HCT116 (cell line): Measurements from ENCODE around the gene TUBB1. TPM values are rescaled to one million over a fixed set of nuclear protein-coding genes. Genes with fewer than 3 reads are reported as not detected.

Source experiments
- ATAC-seq: fragments of 200-7000 bp; cut with Tn5 transposase; 2 replicates; pipeline ENCODE4 v1.9.1; 2020; ENCODE audit warnings: mild to moderate bottlenecking, moderate library complexity
- BruUV-seq: library from RNA; stranded (reverse); fragments of 400-500 nt; replicated peaks from 2 replicates; lab custom pipeline; 2021; lab: Mats Ljungman, UMichigan
- CTCF ChIA-PET: fragments of 300-600 bp; sonication (Branson Sonifier 250); formaldehyde crosslinking; loops from one replicate; lab custom pipeline; 2021; ENCODE audit warnings: antibody characterized with exemption; lab: Charles Lee
- POLR2A ChIA-PET: fragments of 300-600, 350-600 bp; sonication (Branson Sonifier 250); formaldehyde crosslinking; loops from one replicate; lab custom pipeline; 2021; ENCODE audit warnings: antibody characterized with exemption; lab: Charles Lee
- RAD21 ChIA-PET, 2 experiments: fragments of 300-600 bp; sonication (Branson Sonifier 250); formaldehyde crosslinking; loops; one replicate each; lab custom pipeline; 2023; ENCODE audit warnings: low total read pairs in 2 of 2; ENCODE audit not compliant: uncharacterized antibody in 2 of 2, unreplicated experiment in 2 of 2, low non-redundant PET in 1 of 2; lab: Charles Lee
- DNase-seq: peaks from one replicate; pipeline ENCODE4 v3.0.0-alpha.2; 2010; ENCODE audit warnings: low read depth, low spot score
- H2AFZ ChIP-seq: fragments of 200-600 bp; shearing (Covaris generic), sonication (generic); 2 replicates; pipeline ENCODE4 v1.6.1; 2017; ENCODE audit warnings: low read depth, mixed run types, mixed read lengths, antibody characterized with exemption, low read length; ENCODE audit not compliant: poor library complexity, severe bottlenecking
- H3K27ac ChIP-seq: 2 replicates; pipeline ENCODE4 v1.5.1; 2012; ENCODE audit warnings: low read depth, low read length
- H3K27me3 ChIP-seq: fragments of 200-600 bp; sonication (generic); 2 replicates; pipeline ENCODE4 v1.6.1; 2016; ENCODE audit warnings: mixed run types, low read length, mixed read lengths; ENCODE audit not compliant: insufficient read depth
- H3K36me3 ChIP-seq, 2 experiments: fragments of 200-500 bp in 1 of 2; fragments of 200-600 bp in 1 of 2; sonication (Bioruptor generic) in 1 of 2; sonication (generic) in 1 of 2; 2 replicates each; pipeline versions ENCODE4 v1.5.1 to v1.6.1; 2014 to 2016; ENCODE audit warnings: low read length in 2 of 2, inconsistent platforms in 1 of 2, mixed read lengths in 1 of 2, mixed run types in 1 of 2; ENCODE audit not compliant: insufficient read depth in 2 of 2, control insufficient read depth in 1 of 2
- H3K4me1 ChIP-seq, 2 experiments: fragments of 200-600 bp in 1 of 2; sonication (generic) in 1 of 2; 2 replicates each; pipeline versions ENCODE4 v1.5.1 to v1.6.1; 2012 to 2017; ENCODE audit warnings: low read length in 2 of 2, inconsistent platforms in 1 of 2, mild to moderate bottlenecking in 1 of 2, mixed read lengths in 1 of 2, mixed run types in 1 of 2, moderate library complexity in 1 of 2; ENCODE audit not compliant: insufficient read depth in 2 of 2, control insufficient read depth in 1 of 2
- H3K4me2 ChIP-seq: fragments of 200-600 bp; sonication (generic); 2 replicates; pipeline ENCODE4 v1.6.1; 2017; ENCODE audit warnings: mixed run types, low read length, mixed read lengths
- H3K4me3 ChIP-seq, 2 experiments: fragments of 200-600 bp in 1 of 2; sonication (generic) in 1 of 2; replicated peaks in 1 of 2; 2 replicates each; pipeline ENCODE4 v1.5.1; 2011 to 2016; ENCODE audit warnings: low read length in 2 of 2, control low read depth in 1 of 2, low read depth in 1 of 2, mild to moderate bottlenecking in 1 of 2, mixed read lengths in 1 of 2, mixed run types in 1 of 2
- H3K79me2 ChIP-seq: fragments of 200-600 bp; sonication (generic); 2 replicates; pipeline ENCODE4 v1.6.1; 2017; ENCODE audit warnings: mild to moderate bottlenecking, mixed run types, low read length, moderate library complexity, mixed read lengths; ENCODE audit not compliant: insufficient read depth
- H3K9ac ChIP-seq: fragments of 200-600 bp; sonication (generic); 2 replicates; pipeline ENCODE4 v1.6.1; 2016; ENCODE audit warnings: low read length, mixed read lengths
- H3K9me2 ChIP-seq: fragments of 200-600 bp; sonication (generic), shearing (Covaris generic); 2 replicates; pipeline ENCODE4 v1.6.1; 2017; ENCODE audit warnings: mixed run types, mild to moderate bottlenecking, moderate library complexity; ENCODE audit not compliant: insufficient read depth
- H3K9me3 ChIP-seq, 2 experiments: fragments of 200-500 bp in 1 of 2; fragments of 200-600 bp in 1 of 2; sonication (Bioruptor generic) in 1 of 2; sonication (generic) in 1 of 2; 2 replicates each; pipeline ENCODE4 v1.6.1; 2014 to 2017; ENCODE audit warnings: low read length in 2 of 2, mixed read lengths in 2 of 2, inconsistent platforms in 1 of 2, low read depth in 1 of 2, mild to moderate bottlenecking in 1 of 2, mixed run types in 1 of 2, moderate library complexity in 1 of 2; ENCODE audit not compliant: control insufficient read depth in 1 of 2, insufficient read depth in 1 of 2
- H4K20me1 ChIP-seq: fragments of 200-600 bp; sonication (generic), shearing (Covaris generic); 2 replicates; pipeline ENCODE4 v1.6.1; 2017; ENCODE audit warnings: mixed run types, mild to moderate bottlenecking, moderate library complexity; ENCODE audit not compliant: insufficient read depth
- CBX3 ChIP-seq: IDR thresholded peaks from 2 replicates; pipeline ENCODE4 v1.6.1; 2012; ENCODE audit warnings: low read depth
- ELF1 ChIP-seq: IDR thresholded peaks from 2 replicates; pipeline ENCODE4 v1.6.1; 2012; ENCODE audit warnings: low read depth, borderline replicate concordance
- EZH2 ChIP-seq: fragments of 200-600 bp; sonication (generic); IDR thresholded peaks from 2 replicates; pipeline ENCODE4 v1.6.1; 2017; ENCODE audit warnings: antibody characterized with exemption, mixed run types
- EZH2phosphoT487 ChIP-seq: fragments of 200-600 bp; IDR thresholded peaks from 2 replicates; pipeline ENCODE4 v1.6.1; 2018; ENCODE audit warnings: antibody characterized with exemption, borderline replicate concordance
- FOSL1 ChIP-seq: IDR thresholded peaks from 2 replicates; pipeline ENCODE4 v1.6.1; 2012; ENCODE audit warnings: low read depth
- POLR2AphosphoS5 ChIP-seq: IDR thresholded peaks from 2 replicates; pipeline ENCODE4 v1.6.1; 2011; ENCODE audit warnings: mild to moderate bottlenecking, low read depth, low read length, moderate library complexity
- SP1 ChIP-seq: IDR thresholded peaks from 2 replicates; pipeline ENCODE4 v1.6.1; 2012; ENCODE audit warnings: low read depth
- SRF ChIP-seq: IDR thresholded peaks from 2 replicates; pipeline ENCODE4 v1.6.1; 2012; ENCODE audit warnings: low read depth
- YY1 ChIP-seq: IDR thresholded peaks from 2 replicates; pipeline ENCODE4 v1.6.1; 2011; ENCODE audit warnings: low read length, low read depth, moderate library complexity, mild to moderate bottlenecking; ENCODE audit not compliant: insufficient replicate concordance; ENCODE audit errors: extremely low read depth
- intact Hi-C: fragments of 100-400 bp; cut with micrococcal nuclease; formaldehyde crosslinking; loops from 2 replicates; pipeline ENCODE4 v1.10.0; 2022
- total RNA-seq: library from RNA; stranded (reverse); gene quantifications from one replicate; pipeline ENCODE4 v1.2.1, GENCODE V29; 2021; ENCODE audit not compliant: unreplicated experiment
- TF ChIP-seq, protein P1 (sequence below): IDR thresholded peaks from 2 replicates; pipeline ENCODE4 v1.6.1; 2012
- TF ChIP-seq, protein P2 (sequence below): IDR thresholded peaks from 2 replicates; pipeline ENCODE4 v1.6.1; 2012; ENCODE audit warnings: low read depth
- TF ChIP-seq, protein P3 (sequence below), 3 experiments: fragments of 200-600 bp in 1 of 3; sonication (generic) in 1 of 3; IDR thresholded peaks in 2 of 3; conservative IDR thresholded peaks in 1 of 3; 2 replicates each; pipeline ENCODE4 v1.5.1; 2012 to 2017; ENCODE audit warnings: low read depth in 2 of 3, low read length in 2 of 3, antibody characterized with exemption in 1 of 3, borderline replicate concordance in 1 of 3, control low read depth in 1 of 3, mild to moderate bottlenecking in 1 of 3, mixed read lengths in 1 of 3, mixed run types in 1 of 3, moderate library complexity in 1 of 3; ENCODE audit not compliant: insufficient read depth in 1 of 3
- TF ChIP-seq, protein P4 (sequence below): IDR thresholded peaks from 2 replicates; pipeline ENCODE4 v1.6.1; 2011; ENCODE audit warnings: mild to moderate bottlenecking, low read length, moderate library complexity; ENCODE audit not compliant: insufficient replicate concordance; ENCODE audit errors: extremely low read depth

The TUBB1 gene
- total RNA-seq, 1 experiment from 2014 or later = not detected

DNA sequence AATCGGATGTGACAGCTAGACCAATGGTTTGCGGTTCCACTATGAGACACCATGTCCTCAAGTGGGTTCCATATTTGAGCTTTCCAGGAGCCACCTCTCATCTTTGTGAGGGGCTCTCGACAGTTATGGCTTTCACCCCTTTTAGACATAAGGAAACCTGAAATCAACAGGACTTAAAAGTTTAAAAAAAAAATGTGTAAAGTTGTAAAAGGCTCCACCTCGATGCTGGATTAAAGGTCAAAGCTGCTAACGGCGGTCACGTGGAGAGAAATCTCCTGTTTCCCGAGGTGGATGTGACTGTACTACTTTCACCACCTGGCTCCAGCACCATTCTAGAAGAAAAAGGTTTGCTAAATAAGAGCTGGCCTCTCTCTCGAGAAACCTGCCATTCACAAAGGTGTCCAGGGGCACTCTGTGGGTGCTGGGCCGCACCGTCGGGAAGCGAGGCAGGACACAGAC, 12.4 kb downstream of the TUBB1 start:
- peak overlapping the region; percentile 86 for H3K4me3 ChIP-seq
- no peaks in the 10 kb centered on the region for H3K27me3 ChIP-seq
- H4K20me1 ChIP-seq = peaks cover 20% of the 10 kb centered on the region; the same call in 1 of the 2 replicates
- peaks cover 43 to 50% of the 10 kb centered on the region in 2 experiments for H3K36me3 ChIP-seq
- H3K27ac ChIP-seq = peak overlapping the region; percentile 78
- H2AFZ ChIP-seq = no peak overlapping the region
- ATAC-seq (no peak), DNase-seq (no peak)
- no peaks in the 10 kb centered on the region for H3K9me2 ChIP-seq
- H3K9me3 ChIP-seq = no peaks in the 10 kb centered on the region
- peaks cover 70% of the 10 kb centered on the region for H3K79me2 ChIP-seq
- intact Hi-C loops = loop anchor here (5.0 to 10.0 kb wide), 2 partner anchors 49 to 137 kb away; partner anchors contain the start of gene NELFCD
- peaks cover 10 to 25% of the 10 kb centered on the region in 2 experiments for H3K4me1 ChIP-seq
- RAD21 ChIA-PET = no interaction called here
- H3K4me2 ChIP-seq = peak overlapping the region; percentile 81
- BruUV-seq = no TSS peak
- CTCF ChIA-PET = interaction anchor here (1.0 to 1.3 kb wide), 5 partner anchors 12 to 424 kb away, joined by 3 to 4 read pairs (median 3); partner anchors contain the start of gene TUBB1
- peak overlapping the region; percentile 86 for H3K9ac ChIP-seq
- POLR2A ChIA-PET = interaction anchor here (0.9 to 1.9 kb wide), 3 partner anchors 8 to 90 kb away, joined by 3 to 13 read pairs (median 4); partner anchors contain the start of gene PRELID3B
- TF ChIP-seq, protein P1, sequence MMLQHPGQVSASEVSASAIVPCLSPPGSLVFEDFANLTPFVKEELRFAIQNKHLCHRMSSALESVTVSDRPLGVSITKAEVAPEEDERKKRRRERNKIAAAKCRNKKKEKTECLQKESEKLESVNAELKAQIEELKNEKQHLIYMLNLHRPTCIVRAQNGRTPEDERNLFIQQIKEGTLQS = no peak
- TF ChIP-seq, protein P2, sequence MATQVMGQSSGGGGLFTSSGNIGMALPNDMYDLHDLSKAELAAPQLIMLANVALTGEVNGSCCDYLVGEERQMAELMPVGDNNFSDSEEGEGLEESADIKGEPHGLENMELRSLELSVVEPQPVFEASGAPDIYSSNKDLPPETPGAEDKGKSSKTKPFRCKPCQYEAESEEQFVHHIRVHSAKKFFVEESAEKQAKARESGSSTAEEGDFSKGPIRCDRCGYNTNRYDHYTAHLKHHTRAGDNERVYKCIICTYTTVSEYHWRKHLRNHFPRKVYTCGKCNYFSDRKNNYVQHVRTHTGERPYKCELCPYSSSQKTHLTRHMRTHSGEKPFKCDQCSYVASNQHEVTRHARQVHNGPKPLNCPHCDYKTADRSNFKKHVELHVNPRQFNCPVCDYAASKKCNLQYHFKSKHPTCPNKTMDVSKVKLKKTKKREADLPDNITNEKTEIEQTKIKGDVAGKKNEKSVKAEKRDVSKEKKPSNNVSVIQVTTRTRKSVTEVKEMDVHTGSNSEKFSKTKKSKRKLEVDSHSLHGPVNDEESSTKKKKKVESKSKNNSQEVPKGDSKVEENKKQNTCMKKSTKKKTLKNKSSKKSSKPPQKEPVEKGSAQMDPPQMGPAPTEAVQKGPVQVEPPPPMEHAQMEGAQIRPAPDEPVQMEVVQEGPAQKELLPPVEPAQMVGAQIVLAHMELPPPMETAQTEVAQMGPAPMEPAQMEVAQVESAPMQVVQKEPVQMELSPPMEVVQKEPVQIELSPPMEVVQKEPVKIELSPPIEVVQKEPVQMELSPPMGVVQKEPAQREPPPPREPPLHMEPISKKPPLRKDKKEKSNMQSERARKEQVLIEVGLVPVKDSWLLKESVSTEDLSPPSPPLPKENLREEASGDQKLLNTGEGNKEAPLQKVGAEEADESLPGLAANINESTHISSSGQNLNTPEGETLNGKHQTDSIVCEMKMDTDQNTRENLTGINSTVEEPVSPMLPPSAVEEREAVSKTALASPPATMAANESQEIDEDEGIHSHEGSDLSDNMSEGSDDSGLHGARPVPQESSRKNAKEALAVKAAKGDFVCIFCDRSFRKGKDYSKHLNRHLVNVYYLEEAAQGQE = no peak
- no peak for TF ChIP-seq SP1
- TF ChIP-seq YY1 = no peak
- no peak for TF ChIP-seq EZH2
- TF ChIP-seq, protein P3, sequence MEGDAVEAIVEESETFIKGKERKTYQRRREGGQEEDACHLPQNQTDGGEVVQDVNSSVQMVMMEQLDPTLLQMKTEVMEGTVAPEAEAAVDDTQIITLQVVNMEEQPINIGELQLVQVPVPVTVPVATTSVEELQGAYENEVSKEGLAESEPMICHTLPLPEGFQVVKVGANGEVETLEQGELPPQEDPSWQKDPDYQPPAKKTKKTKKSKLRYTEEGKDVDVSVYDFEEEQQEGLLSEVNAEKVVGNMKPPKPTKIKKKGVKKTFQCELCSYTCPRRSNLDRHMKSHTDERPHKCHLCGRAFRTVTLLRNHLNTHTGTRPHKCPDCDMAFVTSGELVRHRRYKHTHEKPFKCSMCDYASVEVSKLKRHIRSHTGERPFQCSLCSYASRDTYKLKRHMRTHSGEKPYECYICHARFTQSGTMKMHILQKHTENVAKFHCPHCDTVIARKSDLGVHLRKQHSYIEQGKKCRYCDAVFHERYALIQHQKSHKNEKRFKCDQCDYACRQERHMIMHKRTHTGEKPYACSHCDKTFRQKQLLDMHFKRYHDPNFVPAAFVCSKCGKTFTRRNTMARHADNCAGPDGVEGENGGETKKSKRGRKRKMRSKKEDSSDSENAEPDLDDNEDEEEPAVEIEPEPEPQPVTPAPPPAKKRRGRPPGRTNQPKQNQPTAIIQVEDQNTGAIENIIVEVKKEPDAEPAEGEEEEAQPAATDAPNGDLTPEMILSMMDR (IDR thresholded peaks at IDR 0.05 in 2 of 3, conservative IDR thresholded peaks at IDR 0.05 in 1 of 3; ENCODE audit: borderline replicate concordance in 1 of 3, insufficient read depth in 1 of 3, low read depth in 2 of 3, low read length in 2 of 3) = no peak
- TF ChIP-seq, protein P4, sequence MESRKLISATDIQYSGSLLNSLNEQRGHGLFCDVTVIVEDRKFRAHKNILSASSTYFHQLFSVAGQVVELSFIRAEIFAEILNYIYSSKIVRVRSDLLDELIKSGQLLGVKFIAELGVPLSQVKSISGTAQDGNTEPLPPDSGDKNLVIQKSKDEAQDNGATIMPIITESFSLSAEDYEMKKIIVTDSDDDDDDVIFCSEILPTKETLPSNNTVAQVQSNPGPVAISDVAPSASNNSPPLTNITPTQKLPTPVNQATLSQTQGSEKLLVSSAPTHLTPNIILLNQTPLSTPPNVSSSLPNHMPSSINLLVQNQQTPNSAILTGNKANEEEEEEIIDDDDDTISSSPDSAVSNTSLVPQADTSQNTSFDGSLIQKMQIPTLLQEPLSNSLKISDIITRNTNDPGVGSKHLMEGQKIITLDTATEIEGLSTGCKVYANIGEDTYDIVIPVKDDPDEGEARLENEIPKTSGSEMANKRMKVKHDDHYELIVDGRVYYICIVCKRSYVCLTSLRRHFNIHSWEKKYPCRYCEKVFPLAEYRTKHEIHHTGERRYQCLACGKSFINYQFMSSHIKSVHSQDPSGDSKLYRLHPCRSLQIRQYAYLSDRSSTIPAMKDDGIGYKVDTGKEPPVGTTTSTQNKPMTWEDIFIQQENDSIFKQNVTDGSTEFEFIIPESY = no peak
- TF ChIP-seq EZH2phosphoT487 = no peak
- TF ChIP-seq CBX3 = no peak
- TF ChIP-seq POLR2AphosphoS5 = no peak
- TF ChIP-seq FOSL1 = no peak
- no peak for TF ChIP-seq SRF
- no peak for TF ChIP-seq ELF1
